NOMO-1 treated with dmso at 0.1 percent for 144 hours (cell line): Measurements from ENCODE around the gene NPC1L1.
A peak's percentile ranks its signal among the peaks of the same experiment; 100 is the strongest.
"Not testable (repeated sequence)": the region's sequence is repeated elsewhere in the genome, so short reads cannot be mapped to it uniquely, and the experiment has no call there.

Source experiments
- DNase-seq: peaks from one replicate; lab custom pipeline; 2025; ENCODE audit not compliant: unreplicated experiment; lab: John Stamatoyannopoulos, UW

NPC1L1 gene

GRCh38 chr7:44565795-44566559 lies 24.8 kb upstream of the NPC1L1 start:
- DNase-seq, result no peak

- peak; percentile 2 for DNase-seq
These were observed 24.1 kb upstream of the NPC1L1 start for GRCh38 chr7:44565097-44565794.

GRCh38 chr7:44564606-44565005 lies 23.5 kb upstream of the NPC1L1 start:
- DNase-seq, result no peak

GRCh38 chr7:44563171-44563679 lies 22.1 kb upstream of the NPC1L1 start:
- no peak for DNase-seq

GRCh38 chr7:44562622-44562962 lies 21.5 kb upstream of the NPC1L1 start:
- DNase-seq, result not testable (repeated sequence)

GRCh38 chr7:44561962-44562621 lies 21.0 kb upstream of the NPC1L1 start:
- no peak for DNase-seq

- DNase-seq, result no peak
These were observed 20.4 kb upstream of the NPC1L1 start for GRCh38 chr7:44561481-44561880.

- no peak for DNase-seq
These were observed 18.4 kb upstream of the NPC1L1 start for GRCh38 chr7:44559485-44559884.

GRCh38 chr7:44557485-44557884 lies 16.4 kb upstream of the NPC1L1 start:
- no peak for DNase-seq

- no peak for DNase-seq
These were observed 14.2 kb upstream of the NPC1L1 start for GRCh38 chr7:44555350-44555749.

GRCh38 chr7:44552473-44553005 lies 11.4 kb upstream of the NPC1L1 start:
- not testable (repeated sequence) for DNase-seq

GRCh38 chr7:44549457-44549856 lies 8.3 kb upstream of the NPC1L1 start:
- DNase-seq, result no peak

GRCh38 chr7:44548893-44549292 lies 7.8 kb upstream of the NPC1L1 start:
- no peak for DNase-seq

- no peak for DNase-seq
These were observed 6.6 kb upstream of the NPC1L1 start for GRCh38 chr7:44547536-44548231.

GRCh38 chr7:44541876-44542610 lies 913 bp upstream of the NPC1L1 start:
- no peak for DNase-seq

- no peak for DNase-seq
These were observed 520 bp downstream of the NPC1L1 start for GRCh38 chr7:44540592-44541027.

- no peak for DNase-seq
These were observed 1.2 kb downstream of the NPC1L1 start for GRCh38 chr7:44539669-44540506.

- no peak for DNase-seq
These were observed 2.1 kb downstream of the NPC1L1 start for GRCh38 chr7:44538798-44539668.
